HG02938 (cell line): ENCODE data around the gene SPATA31C2.
"Not testable (repeated sequence)": the region's sequence is repeated elsewhere in the genome, so short reads cannot be mapped to it uniquely, and the experiment has no call there.

ENCODE experiments used
- ATAC-seq: cut with Tn5 transposase; IDR thresholded peaks from one replicate; pipeline ENCODE4 v1.9.1; 2021; ENCODE audit warnings: mild to moderate bottlenecking, moderate library complexity; ENCODE audit not compliant: unreplicated experiment

Gene SPATA31C2

DNA sequence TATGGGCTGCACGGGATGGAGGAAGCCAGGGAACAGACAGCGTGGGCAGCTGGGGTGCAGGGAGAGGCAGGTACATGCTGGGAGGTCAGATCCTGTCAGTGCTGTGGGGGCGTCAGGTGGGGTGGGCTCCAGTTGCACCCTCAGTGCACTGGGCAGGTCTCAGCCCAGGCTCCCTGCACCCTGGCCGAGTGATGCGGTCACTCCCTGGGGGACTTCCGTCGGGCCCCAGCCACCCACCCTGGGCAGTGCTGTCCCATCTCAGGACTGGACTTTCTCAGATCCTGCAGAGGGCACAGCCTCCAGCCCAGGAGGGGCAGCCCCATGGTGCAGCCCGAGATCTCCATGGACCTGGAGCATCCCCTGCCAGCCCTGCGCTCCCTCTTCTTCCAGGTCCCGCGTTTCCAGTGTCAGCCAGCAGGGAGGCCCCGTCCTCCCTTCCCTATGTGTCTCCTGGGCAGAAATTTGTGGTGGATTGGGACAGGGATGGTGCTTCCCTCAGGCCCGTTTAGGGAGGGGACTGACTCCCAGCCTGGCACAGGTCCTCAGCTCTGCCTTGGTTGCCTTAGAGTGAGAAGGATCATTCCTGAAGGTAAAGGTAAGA, 10.5 kb downstream of the SPATA31C2 start:
- ATAC-seq, result not testable (repeated sequence)

DNA sequence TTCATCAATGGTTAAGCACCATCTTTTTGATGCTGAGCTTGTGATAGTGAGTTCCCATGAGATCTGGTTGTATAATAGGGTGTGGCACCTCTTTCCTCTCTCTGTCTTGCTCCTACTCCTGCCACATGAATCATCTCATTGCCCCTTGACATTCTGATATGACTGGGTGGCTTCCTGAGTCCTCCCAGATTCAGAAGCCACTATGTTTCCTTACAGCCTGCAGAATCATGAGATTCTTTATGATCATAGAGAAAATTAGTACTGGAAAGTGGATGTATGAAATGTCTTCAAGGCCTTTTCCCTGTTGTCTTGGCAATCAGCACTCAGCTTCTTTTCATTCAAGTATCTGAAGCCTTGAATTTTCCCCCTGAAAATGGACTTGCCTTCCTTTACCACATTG, 14.9 kb downstream of the SPATA31C2 start:
- ATAC-seq, result not testable (repeated sequence)

DNA sequence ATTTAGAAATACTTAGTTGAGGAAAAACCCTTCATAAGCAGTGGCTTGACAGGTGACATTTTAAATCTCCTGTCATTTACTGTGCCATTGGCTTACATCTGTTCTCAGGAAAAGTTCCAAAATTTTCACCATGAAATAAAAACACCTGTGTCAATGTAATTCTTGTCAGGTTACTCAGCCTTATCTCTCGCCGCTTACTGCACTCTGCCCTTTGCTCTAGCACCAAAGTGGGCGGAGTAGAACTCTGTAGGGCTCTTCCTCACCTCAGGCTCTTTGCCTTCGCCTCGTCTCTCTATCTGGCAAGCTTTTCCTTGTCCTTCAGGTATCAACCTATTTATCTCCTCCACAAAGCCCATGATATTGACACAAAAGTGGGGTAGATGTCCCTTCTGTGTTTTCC, 20.2 kb downstream of the SPATA31C2 start:
- ATAC-seq, result not testable (repeated sequence)

DNA sequence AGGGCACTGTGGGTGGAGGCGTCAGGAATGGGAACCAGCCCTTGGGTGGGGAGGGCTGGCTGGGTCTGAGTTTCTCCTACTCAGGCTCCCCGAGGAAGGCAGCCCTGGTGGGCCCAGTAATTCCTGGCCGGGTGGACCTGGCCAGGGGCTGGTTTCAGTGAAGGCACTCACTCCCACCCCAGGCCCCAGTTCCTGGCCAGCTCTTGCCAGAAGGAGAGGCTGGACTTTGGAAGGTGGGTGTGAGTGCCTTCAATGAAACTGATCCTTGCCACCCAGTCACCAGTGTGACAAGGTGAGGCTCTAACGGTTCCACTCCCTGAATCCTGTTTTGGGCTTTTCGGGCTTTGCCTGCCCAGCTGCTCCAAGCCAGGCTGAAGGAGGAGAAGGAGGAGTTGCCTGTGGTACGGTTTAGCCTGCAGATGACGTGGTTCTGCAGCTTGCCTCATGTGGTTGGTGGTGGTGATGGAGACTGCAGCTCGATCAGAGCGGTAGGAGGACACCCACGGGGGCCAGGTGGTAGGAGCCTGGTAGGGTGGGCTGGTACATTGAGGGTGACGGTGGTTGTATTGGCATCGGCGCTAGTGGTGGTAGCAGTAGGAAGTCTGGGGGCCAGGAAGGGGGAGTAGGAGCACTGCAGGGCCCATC, 23.2 kb downstream of the SPATA31C2 start:
- not testable (repeated sequence) for ATAC-seq

DNA sequence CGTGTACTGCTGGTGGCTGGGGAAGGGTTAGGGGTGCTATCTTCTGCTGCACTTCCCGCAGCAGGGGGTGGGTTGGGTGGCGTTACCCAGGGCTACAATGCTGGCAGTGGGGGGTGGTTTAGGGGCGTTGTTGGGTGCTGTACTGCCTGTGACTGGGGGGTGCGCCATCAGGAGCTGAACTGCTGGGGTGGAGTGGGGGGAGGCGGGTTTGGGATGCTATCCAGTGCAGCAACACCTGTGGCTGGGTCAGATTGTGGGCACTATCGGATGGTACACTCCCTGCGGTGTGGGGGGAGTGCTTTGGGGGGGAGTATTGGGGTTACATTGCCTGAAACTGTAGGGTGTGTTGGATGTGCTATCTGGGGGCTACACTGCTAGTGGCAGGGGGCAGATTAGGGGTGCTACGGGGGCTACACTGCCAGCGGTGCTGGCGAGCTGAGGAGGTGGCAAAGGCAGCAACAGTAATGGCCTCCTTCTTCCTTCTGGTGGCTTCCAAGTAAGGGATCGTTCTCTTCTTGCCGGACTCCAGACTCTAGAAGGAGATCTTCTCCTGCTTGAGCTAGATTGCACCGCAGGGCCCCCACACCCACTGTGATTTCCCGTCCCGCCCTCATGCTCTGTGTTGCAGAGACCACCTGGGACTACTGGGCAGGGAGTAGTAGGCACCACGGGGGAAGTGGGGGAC, 23.9 kb downstream of the SPATA31C2 start:
- ATAC-seq, result not testable (repeated sequence)

DNA sequence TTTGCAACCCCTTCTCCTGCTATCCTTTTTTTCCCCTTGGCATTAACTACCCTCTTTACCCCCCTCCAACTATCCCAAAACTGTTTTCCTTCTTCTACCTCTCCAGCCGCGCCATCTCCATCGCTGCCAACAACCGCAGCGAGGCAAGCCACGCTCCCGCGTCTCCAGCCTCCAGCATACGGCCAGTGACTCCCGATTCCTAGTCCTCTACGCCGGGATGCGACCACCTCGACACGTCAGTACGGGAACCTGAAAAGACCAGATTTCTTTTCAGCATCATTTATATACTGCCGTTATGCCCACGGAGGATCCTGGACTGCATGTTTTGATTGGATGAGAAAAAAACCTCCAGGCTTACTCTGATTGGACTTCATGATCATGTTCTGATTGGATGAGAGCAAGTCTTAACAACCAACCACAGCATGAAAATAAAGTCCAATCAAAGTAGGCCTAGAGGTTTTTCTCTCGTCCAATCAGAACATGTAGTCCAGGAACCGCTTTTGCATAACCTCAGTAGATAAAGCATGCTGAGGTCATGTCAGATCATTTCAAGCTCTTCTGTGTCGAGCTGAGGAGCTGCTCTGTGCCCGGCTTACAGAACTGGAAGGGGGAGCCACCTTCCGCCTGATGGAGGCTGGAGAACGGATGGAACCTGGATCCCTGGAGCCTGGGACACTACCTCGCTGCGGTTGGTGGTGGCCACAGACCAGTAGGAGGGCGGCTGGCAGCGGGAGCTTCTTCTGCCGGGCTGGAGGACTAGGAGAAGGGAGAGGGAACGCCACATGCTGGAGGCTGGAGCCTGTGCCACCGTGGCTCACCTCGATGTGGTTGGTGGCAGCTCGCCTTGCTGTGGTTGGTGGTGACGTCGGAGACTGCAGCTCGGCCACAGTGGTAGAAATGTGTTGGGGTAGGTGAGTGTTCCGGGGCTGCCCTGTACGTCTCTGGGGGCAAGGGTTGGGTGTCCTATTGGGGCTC, 24.8 kb downstream of the SPATA31C2 start:
- ATAC-seq, result not testable (repeated sequence)

DNA sequence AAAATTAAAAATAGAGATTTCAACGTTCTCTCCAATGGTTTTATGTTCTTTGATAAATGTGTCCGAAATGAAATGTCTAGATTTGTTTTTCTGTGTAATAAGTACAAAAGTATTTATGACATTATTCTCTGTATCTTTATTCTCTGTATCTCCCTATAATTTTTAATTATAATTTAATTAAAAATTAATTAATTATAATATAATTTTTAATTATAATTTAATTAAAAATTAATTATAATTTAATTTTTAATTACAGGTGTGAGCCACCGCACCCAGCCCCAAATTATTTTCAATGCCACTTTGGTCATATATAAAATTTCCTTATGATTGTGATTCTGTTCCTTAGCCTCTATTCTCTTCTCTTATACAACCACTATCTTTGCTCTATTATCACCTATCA, 28.2 kb downstream of the SPATA31C2 start:
- no peak for ATAC-seq

DNA sequence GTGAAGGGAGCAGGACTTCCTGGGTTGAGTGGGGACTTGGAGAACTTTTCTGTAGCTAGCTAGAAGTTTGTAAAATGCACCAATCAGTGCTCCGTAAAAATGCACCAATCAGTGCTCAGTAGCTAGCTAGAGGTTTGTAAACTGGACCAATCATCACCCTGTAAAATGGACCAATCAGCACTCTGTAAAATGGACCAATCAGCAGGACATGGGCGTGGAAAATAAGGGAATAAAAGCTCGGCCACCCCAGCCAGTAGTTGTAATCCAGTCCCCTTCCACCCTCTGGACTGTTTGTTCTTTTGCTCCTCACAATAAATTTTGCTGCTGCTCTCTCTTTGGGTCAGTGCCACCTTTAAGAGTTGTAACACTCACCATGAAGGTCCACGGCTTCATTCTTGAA, 29.5 kb downstream of the SPATA31C2 start:
- no peak for ATAC-seq

DNA sequence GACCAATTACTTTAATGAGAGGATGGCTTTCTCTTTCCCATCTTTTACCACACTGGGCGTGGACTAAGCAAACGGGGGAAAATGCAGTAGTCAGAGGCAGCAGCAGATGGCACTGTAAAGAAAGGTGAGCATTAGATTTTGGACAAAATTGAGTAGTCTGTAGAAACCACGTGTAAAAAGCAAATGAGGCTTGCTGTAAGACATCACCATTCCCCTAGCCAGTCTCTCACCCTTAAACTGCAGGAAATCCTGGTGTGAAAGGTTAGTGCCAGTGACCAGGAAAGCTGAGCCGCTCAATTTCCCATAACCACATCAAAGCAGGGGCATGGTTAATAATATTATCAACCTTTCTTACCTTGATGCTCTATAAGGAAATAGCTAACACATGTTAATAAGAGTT, 31.8 kb downstream of the SPATA31C2 start:
- no peak for ATAC-seq

DNA sequence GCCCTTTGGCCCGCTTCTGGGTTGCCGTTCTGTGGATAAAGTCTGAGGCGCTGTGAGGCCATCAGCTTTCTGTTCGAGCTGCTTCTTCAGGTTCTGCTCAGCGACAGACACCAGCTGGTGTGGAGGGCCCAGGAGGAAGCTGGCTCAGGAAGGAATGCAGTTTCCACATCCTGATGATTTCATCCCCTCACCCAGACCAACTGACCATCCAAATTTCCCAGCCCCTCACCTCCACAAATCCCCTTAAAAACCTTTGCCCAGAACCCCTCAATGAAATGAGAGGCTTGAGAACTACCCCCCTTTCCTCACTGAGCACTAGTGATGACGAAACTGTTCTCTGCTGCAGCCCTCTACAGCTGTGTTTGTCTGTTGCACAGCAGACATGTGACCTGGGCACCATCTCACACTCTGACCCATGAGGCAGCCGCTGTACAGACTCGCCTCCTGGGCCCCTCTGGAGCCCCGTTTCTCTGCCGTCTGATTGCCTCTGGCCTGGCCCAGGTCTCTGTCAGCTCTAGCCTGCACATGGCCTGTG, 45.4 kb downstream of the SPATA31C2 start:
- ATAC-seq, result no peak

DNA sequence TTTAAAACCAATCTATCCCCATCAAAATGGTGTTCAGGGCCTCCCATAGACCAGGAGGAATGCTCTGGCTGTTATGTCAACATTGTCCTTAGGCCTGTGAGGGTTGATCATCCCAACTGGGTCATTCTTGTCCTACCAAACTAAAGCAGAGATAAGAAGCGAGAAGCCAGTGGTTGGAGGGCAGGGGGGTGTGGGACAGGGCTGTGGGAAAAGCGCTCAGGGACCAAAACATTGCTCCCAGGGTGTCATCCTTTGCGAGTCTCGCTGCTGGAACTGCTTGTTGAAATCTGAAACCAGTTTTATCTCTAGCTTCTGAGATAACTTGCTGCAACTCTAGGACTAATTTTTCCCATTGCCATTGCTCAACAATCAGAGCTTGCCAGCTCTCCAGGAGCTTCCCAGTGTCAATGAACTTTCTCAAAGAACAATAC, 48.1 kb downstream of the SPATA31C2 start:
- ATAC-seq, result no peak

DNA sequence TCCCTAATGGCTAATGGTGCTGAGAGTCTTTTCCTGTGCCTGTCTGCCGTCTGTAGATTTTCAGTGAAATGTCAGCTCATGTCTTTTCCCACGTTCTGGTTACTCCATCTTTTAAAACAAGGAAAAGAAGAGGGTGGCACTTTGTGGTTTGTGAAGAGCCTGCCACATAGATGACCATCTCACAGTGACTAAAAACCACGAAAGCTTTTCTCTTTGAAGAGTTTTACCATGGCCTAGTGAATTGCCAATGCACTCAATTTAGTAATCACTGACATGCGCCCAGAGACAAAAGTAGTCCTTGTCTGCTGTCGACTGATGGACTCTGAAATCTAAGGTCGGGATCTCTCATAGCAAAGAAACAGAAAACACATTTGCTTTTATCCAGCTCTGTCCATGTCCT, 50.4 kb downstream of the SPATA31C2 start:
- ATAC-seq, result no peak

DNA sequence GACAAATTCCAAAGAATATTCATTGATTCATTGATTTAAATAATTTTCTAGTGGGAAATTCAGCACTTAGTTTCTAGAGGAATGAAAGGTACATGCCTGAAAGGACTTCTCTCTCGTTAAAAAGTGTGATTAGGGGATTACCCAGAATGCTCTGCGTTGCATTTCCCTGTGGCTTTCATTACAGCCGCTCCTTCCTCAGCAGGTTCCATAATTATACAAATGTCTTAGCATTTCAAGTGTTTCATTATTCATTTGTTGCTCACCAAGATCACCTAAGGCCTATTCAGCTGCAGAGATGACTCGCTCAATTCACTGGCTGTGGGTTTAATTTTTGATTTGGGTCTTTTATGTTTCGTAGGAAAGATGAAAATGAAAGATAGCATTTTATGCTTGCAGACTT, 52.8 kb downstream of the SPATA31C2 start:
- no peak for ATAC-seq

DNA sequence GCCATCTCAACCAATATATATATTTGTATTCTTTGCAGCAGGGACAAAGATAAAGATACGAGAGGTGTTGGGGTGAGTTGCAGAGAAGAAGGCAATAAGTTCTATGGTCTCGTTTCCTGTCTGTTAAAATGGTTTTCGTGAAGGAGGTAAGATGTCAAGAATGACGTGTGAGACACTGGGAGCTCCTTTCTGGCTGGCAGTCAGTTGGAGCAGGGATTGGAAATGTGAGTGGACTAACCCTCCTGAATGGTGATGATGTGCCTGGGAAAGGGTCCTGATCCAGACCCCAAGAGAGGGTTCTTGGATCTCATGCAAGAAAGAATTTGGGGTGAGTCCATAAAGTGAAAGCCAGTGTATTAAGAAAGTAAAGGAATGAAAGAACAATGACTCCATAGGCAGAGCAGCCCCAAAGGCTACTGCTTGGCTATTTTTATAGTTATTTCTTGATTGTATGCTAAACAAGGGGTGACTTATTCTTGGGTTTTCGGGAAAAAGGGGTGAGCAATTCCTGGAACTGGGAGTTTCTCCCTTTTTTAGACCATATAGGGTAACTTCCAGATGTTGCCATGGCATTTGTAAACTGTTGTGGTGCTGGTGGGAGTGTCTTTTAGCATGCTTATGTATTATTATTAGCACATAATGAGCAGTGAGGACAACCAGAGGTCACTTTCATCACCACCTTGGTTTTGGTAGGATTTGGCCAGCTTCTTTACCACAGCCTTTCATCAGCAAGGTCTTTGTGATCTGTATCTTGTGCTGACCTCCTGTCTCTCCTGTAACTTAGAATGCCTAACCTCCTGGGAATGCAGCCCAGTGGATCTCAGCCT, 53.7 kb downstream of the SPATA31C2 start:
- no peak for ATAC-seq
